Left lung (tissue), 10 donors: ENCODE measurements around the gene GBP3. TPM values are rescaled to one million over a fixed set of nuclear protein-coding genes. Genes with fewer than 3 reads are reported as not detected.
"Not testable (repeated sequence)": the region's sequence is repeated elsewhere in the genome, so short reads cannot be mapped to it uniquely, and the experiment has no call there.

Experiments
- ATAC-seq: fragments of 200-7000 bp; cut with Tn5 transposase; one replicate; pipeline ENCODE4 v1.9.1; 2020; ENCODE audit warnings: moderate library complexity
- DNase-seq, 4 donors: peaks; one replicate each; pipeline ENCODE4 v3.0.0-alpha.2; 2013 to 2020
- H3K27ac ChIP-seq, 2 donors: fragments of 200-600 bp; sonication (generic) in 1 of 2; one replicate each; pipeline versions ENCODE4 v1.5.0 to v1.8.0; 2020 to 2021
- H3K27me3 ChIP-seq, 2 donors: fragments of 200-600 bp; sonication (generic) in 1 of 2; one replicate each; pipeline versions ENCODE4 v1.5.0 to v1.8.0; 2020 to 2021
- H3K36me3 ChIP-seq, 2 donors: fragments of 200-600 bp; sonication (generic) in 1 of 2; one replicate each; pipeline versions ENCODE4 v1.5.0 to v1.8.0; 2020 to 2021
- H3K4me1 ChIP-seq, 2 donors: fragments of 200-600 bp; one replicate each; pipeline ENCODE4 v1.8.0; 2021
- H3K4me3 ChIP-seq, 2 donors: fragments of 200-600 bp; sonication (generic) in 1 of 2; one replicate each; pipeline versions ENCODE4 v1.5.0 to v1.8.0; 2020 to 2021; ENCODE audit warnings: mild to moderate bottlenecking in 1 of 2
- H3K9me3 ChIP-seq, 2 donors: fragments of 200-600 bp; sonication (generic) in 1 of 2; one replicate each; pipeline versions ENCODE4 v1.5.0 to v1.8.0; 2020 to 2021
- CTCF ChIP-seq, 2 donors: fragments of 200-600 bp; sonication (generic) in 1 of 2; IDR thresholded peaks; one replicate each; pipeline versions ENCODE4 v1.5.0 to v1.8.0; 2021; ENCODE audit warnings: antibody characterized with exemption in 2 of 2
- intact Hi-C, 2 donors: fragments of 100-400 bp; cut with DNase I; formaldehyde crosslinking; loops; one replicate each; pipeline versions ENCODE4 v1.11.2 to v1.14.2; 2022
- polyA plus RNA-seq, 6 donors: library from polyadenylated mRNA; unstranded; fragments of 120-200 nt; gene quantifications; one replicate each; pipeline ENCODE4 v1.2.1, GENCODE V29; 2013; ENCODE audit not compliant: insufficient read length in 6 of 6
- total RNA-seq, 2 donors: library from RNA; stranded (reverse); fragmentation: NEBNext Ultra II Directional; extraction: Animal tissue kit (Norgen Biotek cat#: 25700); gene quantifications; one replicate each; pipeline ENCODE4 v1.2.1, GENCODE V29; 2021
- donor health status: DM: no; HTN: yes; CAD: no.
- donor health status: DM: no; HTN: no; CAD: no.

GBP3 gene
- total and polyA plus RNA-seq, 8 donors: 8.5 to 32.6 (median 14.3) TPM

- TF ChIP-seq CTCF (IDR thresholded peaks at IDR 0.05): no peak
- Histone ChIP-seq H3K27me3 (no peaks in the 10 kb centered on the region), H3K4me3 (peak overlapping the region; percentile 54 to 62), H3K9me3 (no peaks in the 10 kb centered on the region), H3K36me3 (peaks cover 0 to 21% of the 10 kb centered on the region in 2 donors), H3K27ac (peak overlapping the region; percentile 88 to 93), H3K4me1 (peaks cover 8 to 36% of the 10 kb centered on the region in 2 donors)
- intact Hi-C loops: no loop called here
- DNase-seq: no peak
- no peak for ATAC-seq
Measured at GRCh38 chr1:89023026-89023425, 360 bp upstream of the GBP3 start.

GRCh38 chr1:89018318-89018717, 4.3 kb downstream of the GBP3 start:
- ATAC-seq, H3K4me3 ChIP-seq, DNase-seq, H3K9me3 ChIP-seq, H3K27me3 ChIP-seq, intact Hi-C loops, H3K27ac ChIP-seq: not testable (repeated sequence)
- peaks cover 8 to 57% of the 10 kb centered on the region in 2 donors for H3K36me3 ChIP-seq
- peaks cover 8 to 46% of the 10 kb centered on the region in 2 donors for H3K4me1 ChIP-seq

- no peaks in the 10 kb centered on the region for H3K9me3 ChIP-seq
- H3K36me3 ChIP-seq: peaks cover 0 to 91% of the 10 kb centered on the region in 2 donors
- DNase-seq: no peak
- no peak overlapping the region for H3K4me3 ChIP-seq
- no peak for ATAC-seq
- no peaks in the 10 kb centered on the region for H3K27me3 ChIP-seq
- peaks cover 0 to 6% of the 10 kb centered on the region in 2 donors for H3K4me1 ChIP-seq
- no peak overlapping the region for H3K27ac ChIP-seq
- TF ChIP-seq CTCF (IDR thresholded peaks at IDR 0.05): no peak
- intact Hi-C loops: no loop called here
Measured at GRCh38 chr1:89008511-89008910, 14.2 kb downstream of the GBP3 start.

GRCh38 chr1:89005286-89006151, 17.1 kb downstream of the GBP3 start:
- Histone ChIP-seq H3K27me3 (no peaks in the 10 kb centered on the region), H3K4me1 (peaks cover 0 to 6% of the 10 kb centered on the region in 2 donors), H3K9me3 (no peaks in the 10 kb centered on the region), H3K4me3 (no peak overlapping the region), H3K36me3 (peaks cover 0 to 62% of the 10 kb centered on the region in 2 donors), H3K27ac (no peak overlapping the region)
- intact Hi-C loops: no loop called here
- no peak for ATAC-seq
- TF ChIP-seq CTCF (IDR thresholded peaks at IDR 0.05): no peak
- DNase-seq: no peak

- peaks cover 0 to 29% of the 10 kb centered on the region in 2 donors for H3K36me3 ChIP-seq
- ATAC-seq, H3K27me3 ChIP-seq, H3K27ac ChIP-seq, H3K4me1 ChIP-seq, H3K9me3 ChIP-seq, DNase-seq, H3K4me3 ChIP-seq, intact Hi-C loops: not testable (repeated sequence)
Measured at GRCh38 chr1:89002176-89002575, 20.5 kb downstream of the GBP3 start.

GRCh38 chr1:89001510-89001909, 21.2 kb downstream of the GBP3 start:
- Histone ChIP-seq H3K4me1 (peaks cover 0 to 6% of the 10 kb centered on the region in 2 donors), H3K9me3 (no peaks in the 10 kb centered on the region), H3K27me3 (no peaks in the 10 kb centered on the region), H3K36me3 (peaks cover 0 to 22% of the 10 kb centered on the region in 2 donors), H3K4me3 (no peak overlapping the region), H3K27ac (no peak overlapping the region)
- ATAC-seq (no peak), DNase-seq (no peak)
- TF ChIP-seq CTCF (IDR thresholded peaks at IDR 0.05): no peak
- intact Hi-C loops: no loop called here
